Suprapubic skin (tissue), 4 donors: ENCODE results near the gene FFAR4. TPM values are rescaled to one million over a fixed set of nuclear protein-coding genes. Genes with fewer than 3 reads are reported as not detected.

Experiments
- DNase-seq, 2 donors: peaks; one replicate each; pipeline ENCODE4 v3.0.0-alpha.2; 2019; ENCODE audit warnings: low spot score in 2 of 2
- H3K27ac ChIP-seq: fragments of 200-600 bp; sonication (generic); one replicate; pipeline ENCODE4 v1.5.1; 2019
- H3K27me3 ChIP-seq: fragments of 200-600 bp; sonication (generic); one replicate; pipeline ENCODE4 v1.5.1; 2019
- H3K36me3 ChIP-seq: fragments of 200-600 bp; sonication (generic); one replicate; pipeline ENCODE4 v1.5.1; 2019
- H3K4me1 ChIP-seq: fragments of 200-600 bp; sonication (generic); one replicate; pipeline ENCODE4 v1.5.1; 2019
- H3K4me3 ChIP-seq: fragments of 200-600 bp; sonication (generic); one replicate; pipeline ENCODE4 v1.5.1; 2019; ENCODE audit warnings: mild to moderate bottlenecking
- H3K9me3 ChIP-seq: fragments of 200-600 bp; sonication (generic); one replicate; pipeline ENCODE4 v1.5.1; 2019
- EP300 ChIP-seq: sonication (generic); formaldehyde crosslinking; IDR thresholded peaks from one replicate; pipeline ENCODE4 v1.6.1; 2017; ENCODE audit warnings: antibody characterized with exemption
- POLR2A ChIP-seq, 2 donors: fragments of 450-650 bp; IDR thresholded peaks; one replicate each; pipeline ENCODE4 v1.6.1; 2017; ENCODE audit warnings: antibody characterized with exemption in 2 of 2, mild to moderate bottlenecking in 2 of 2, moderate library complexity in 2 of 2
- POLR2AphosphoS5 ChIP-seq, 3 donors: sonication (generic); formaldehyde crosslinking; IDR thresholded peaks; one replicate each; pipeline ENCODE4 v1.6.1; 2017; ENCODE audit warnings: antibody characterized with exemption in 3 of 3
- WGBS: methylation state at CpG from one replicate; pipeline ENCODE4 v1.1.5; 2018; 5-methylcytosine and 5-hydroxymethylcytosine counted together
- total RNA-seq, 4 donors: library from RNA; depleted of rRNA; stranded (reverse); fragments of >200 nt; gene quantifications; one replicate each; pipeline ENCODE4 v1.1.0, GENCODE V29; 2016
- TF ChIP-seq, protein P1 (sequence below), 2 donors: fragments of 200-600 bp in 1 of 2; fragments of 450-650 bp in 1 of 2; sonication (generic) in 1 of 2; IDR thresholded peaks; one replicate each; pipeline ENCODE4 v1.5.1; 2016 to 2019; ENCODE audit warnings: antibody characterized with exemption in 2 of 2, mild to moderate bottlenecking in 1 of 2, moderate library complexity in 1 of 2

FFAR4 gene
- total RNA-seq, 4 donors from 2014 or later, result 0.36 to 1.3 (median 0.77) TPM

DNA sequence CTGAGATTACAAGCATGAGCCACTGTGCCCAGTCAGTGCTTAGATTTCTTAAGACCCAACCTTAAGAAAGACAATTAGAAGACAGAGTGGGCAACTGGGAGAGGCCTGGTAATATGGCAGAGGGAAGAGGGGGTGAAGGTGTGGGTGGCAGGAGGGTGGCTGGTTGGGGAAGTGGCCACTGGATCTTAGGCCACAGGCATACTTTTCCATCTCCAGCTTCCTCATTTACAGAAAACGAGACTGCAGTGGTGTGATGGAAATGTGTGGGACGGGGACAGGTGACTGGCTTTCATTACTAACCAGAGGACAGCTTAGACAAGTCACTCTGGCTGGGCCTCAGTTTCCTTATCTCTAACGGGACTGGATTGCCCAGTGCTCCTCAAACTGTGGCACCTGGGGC lies 1.0 kb upstream of the FFAR4 start:
- Histone ChIP-seq H3K27ac (no peak overlapping the region), H3K9me3 (no peaks in the 10 kb centered on the region), H3K4me3 (no peak overlapping the region), H3K36me3 (no peaks in the 10 kb centered on the region), H3K27me3 (peaks cover 53% of the 10 kb centered on the region), H3K4me1 (peaks cover 21% of the 10 kb centered on the region)
- TF ChIP-seq, protein P1, sequence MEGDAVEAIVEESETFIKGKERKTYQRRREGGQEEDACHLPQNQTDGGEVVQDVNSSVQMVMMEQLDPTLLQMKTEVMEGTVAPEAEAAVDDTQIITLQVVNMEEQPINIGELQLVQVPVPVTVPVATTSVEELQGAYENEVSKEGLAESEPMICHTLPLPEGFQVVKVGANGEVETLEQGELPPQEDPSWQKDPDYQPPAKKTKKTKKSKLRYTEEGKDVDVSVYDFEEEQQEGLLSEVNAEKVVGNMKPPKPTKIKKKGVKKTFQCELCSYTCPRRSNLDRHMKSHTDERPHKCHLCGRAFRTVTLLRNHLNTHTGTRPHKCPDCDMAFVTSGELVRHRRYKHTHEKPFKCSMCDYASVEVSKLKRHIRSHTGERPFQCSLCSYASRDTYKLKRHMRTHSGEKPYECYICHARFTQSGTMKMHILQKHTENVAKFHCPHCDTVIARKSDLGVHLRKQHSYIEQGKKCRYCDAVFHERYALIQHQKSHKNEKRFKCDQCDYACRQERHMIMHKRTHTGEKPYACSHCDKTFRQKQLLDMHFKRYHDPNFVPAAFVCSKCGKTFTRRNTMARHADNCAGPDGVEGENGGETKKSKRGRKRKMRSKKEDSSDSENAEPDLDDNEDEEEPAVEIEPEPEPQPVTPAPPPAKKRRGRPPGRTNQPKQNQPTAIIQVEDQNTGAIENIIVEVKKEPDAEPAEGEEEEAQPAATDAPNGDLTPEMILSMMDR (IDR thresholded peaks at IDR 0.05), result no peak
- TF ChIP-seq EP300, result no peak
- TF ChIP-seq POLR2A (IDR thresholded peaks at IDR 0.05), result no peak
- no peak for TF ChIP-seq POLR2AphosphoS5 (IDR thresholded peaks at IDR 0.05)
- DNase-seq, result no peak
- WGBS, result 86% methylated on average over 3 of the region's 3 CpGs

DNA sequence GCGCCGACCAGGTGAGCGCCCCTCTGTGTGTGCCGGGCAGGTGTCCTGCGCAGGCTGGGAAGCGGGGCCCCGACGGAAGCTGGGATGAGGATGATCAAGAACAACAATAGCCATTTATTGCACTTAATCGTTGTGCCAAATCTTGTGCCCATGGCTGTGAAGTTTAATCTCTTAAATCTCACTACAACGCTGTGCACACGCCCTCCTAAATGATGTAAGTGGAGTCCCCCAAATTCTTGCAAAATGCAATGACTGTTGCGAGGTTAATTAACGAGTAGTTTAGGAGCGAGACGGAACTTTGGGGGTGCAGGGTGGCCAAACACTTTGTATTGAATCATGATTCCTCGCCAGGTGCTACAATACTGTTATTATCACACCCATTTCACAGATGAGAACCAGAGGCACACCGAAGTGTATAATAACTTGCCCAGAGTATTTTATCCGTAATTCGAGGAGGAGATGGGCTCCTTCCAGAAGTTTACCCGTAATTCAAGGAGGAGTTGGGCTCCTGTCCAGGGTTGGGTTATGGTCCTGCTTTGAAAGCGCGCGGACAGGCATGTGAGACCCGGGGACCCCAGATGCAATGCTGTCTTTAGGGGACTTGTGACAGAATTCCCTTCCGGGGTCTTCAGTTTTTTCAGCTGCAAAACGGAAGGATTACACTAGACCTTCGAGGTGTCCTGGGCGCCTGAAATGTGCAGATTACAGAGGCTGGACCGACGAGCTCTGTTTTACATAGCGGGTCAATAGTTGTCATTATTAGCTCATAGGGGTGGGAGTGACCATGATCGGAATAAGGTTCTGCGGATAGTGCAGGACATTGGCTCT lies 1.0 kb downstream of the FFAR4 start:
- Histone ChIP-seq H3K27ac (no peak overlapping the region), H3K4me3 (peak overlapping the region; percentile 45), H3K9me3 (no peaks in the 10 kb centered on the region), H3K36me3 (no peaks in the 10 kb centered on the region), H3K4me1 (peaks cover 21% of the 10 kb centered on the region), H3K27me3 (peaks cover 58% of the 10 kb centered on the region)
- TF ChIP-seq POLR2A (IDR thresholded peaks at IDR 0.05) (no peak), POLR2AphosphoS5 (IDR thresholded peaks at IDR 0.05) (no peak), EP300 (no peak)
- TF ChIP-seq, protein P1 (IDR thresholded peaks at IDR 0.05), result no peak
- 28% methylated on average over 24 of the region's 33 CpGs for WGBS
- no peak for DNase-seq

DNA sequence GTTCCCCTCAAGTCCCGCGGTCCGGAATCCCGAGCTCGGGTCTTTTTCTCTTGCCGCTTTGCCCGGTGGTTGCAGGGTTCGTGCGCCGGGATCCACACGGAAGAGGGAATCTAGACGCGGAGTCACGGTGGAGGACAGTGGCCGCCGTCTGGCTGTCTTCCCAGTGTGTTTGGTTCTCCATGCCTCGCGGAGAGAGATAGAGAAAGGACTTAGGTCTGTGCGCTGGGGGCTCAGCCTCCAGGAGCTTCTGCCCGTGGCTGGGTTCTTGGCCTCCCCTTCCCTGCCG lies 1.6 kb downstream of the FFAR4 start:
- H3K27me3 ChIP-seq, result peaks cover 58% of the 10 kb centered on the region
- H3K4me1 ChIP-seq, result peaks cover 21% of the 10 kb centered on the region
- no peaks in the 10 kb centered on the region for H3K36me3 ChIP-seq
- H3K27ac ChIP-seq, result no peak overlapping the region
- 19% methylated on average over 15 of the region's 21 CpGs for WGBS
- H3K9me3 ChIP-seq, result no peaks in the 10 kb centered on the region
- H3K4me3 ChIP-seq, result peak overlapping the region; percentile 45
- no peak for DNase-seq
- TF ChIP-seq EP300 (no peak), POLR2A (IDR thresholded peaks at IDR 0.05) (no peak), POLR2AphosphoS5 (IDR thresholded peaks at IDR 0.05) (no peak)
- TF ChIP-seq, protein P1 (IDR thresholded peaks at IDR 0.05), result no peak

DNA sequence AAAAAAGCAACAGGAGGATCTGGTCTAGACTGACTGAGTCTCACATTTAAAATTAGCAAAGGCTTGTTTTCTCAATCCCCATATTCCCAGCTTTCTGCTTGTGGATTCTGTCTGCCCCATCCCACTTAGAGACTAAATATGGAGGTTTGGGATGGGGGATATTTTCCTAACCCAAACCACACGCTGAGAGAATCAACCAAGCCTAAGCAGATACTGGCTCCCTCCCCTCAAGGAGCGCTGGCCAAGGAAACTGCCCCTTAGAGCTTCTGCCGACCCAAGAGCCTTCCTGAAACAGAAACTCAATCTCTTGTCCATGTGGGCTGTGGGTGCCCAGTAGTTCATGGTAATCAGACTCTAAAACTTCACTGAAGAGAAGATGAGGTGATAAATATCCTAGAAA lies 3.9 kb downstream of the FFAR4 start:
- DNase-seq, result no peak
- peaks cover 21% of the 10 kb centered on the region for H3K4me1 ChIP-seq
- WGBS, result 48% methylated on average over 3 of the region's 3 CpGs
- H3K27ac ChIP-seq, result no peak overlapping the region
- no peaks in the 10 kb centered on the region for H3K9me3 ChIP-seq
- H3K27me3 ChIP-seq, result peaks cover 50% of the 10 kb centered on the region
- H3K4me3 ChIP-seq, result no peak overlapping the region
- no peak for TF ChIP-seq POLR2AphosphoS5 (IDR thresholded peaks at IDR 0.05)
- TF ChIP-seq, protein P1 (IDR thresholded peaks at IDR 0.05), result no peak
- TF ChIP-seq POLR2A (IDR thresholded peaks at IDR 0.05), result no peak
- TF ChIP-seq EP300, result no peak
- no peaks in the 10 kb centered on the region for H3K36me3 ChIP-seq

DNA sequence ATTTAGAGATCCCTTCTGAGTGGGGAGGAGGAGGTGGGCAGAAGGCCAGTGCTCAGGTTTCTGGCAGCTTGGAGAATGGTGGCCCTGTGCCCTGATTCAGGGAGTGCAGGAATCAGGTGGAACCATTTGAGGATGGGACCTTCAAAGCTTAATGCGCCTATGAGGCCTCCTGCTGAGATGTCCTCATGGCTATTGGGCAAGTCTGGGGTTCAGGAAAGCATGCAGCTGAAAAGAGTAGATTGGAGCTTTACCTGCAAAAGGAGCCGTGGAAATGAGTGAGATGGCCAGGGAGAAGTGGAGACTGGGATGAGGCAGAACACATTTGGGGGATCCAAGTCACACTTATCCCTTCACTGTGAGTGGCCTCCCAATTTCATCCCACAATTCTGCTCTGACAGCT lies 6.1 kb downstream of the FFAR4 start:
- Histone ChIP-seq H3K36me3 (no peaks in the 10 kb centered on the region), H3K4me3 (no peak overlapping the region), H3K4me1 (peaks cover 7% of the 10 kb centered on the region), H3K9me3 (no peaks in the 10 kb centered on the region), H3K27ac (no peak overlapping the region), H3K27me3 (peaks cover 32% of the 10 kb centered on the region)
- WGBS, result 45% methylated on average over 2 of the region's 2 CpGs
- no peak for DNase-seq
- TF ChIP-seq POLR2A (IDR thresholded peaks at IDR 0.05), result no peak
- no peak for TF ChIP-seq POLR2AphosphoS5 (IDR thresholded peaks at IDR 0.05)
- TF ChIP-seq EP300, result no peak
- TF ChIP-seq, protein P1 (IDR thresholded peaks at IDR 0.05), result no peak
